ENCODE results near the gene MEIOC.

- TF ChIP-seq CTCF (IDR thresholded peaks at IDR 0.05) (no peak), POLR2A (IDR thresholded peaks at IDR 0.05) (no peak)
Observed at GRCh38 chr17:44651228-44651627, 5.0 kb upstream of the MEIOC start.

Data from testis (tissue), 2 donors.